GM18508 (cell line): ENCODE data around the gene DUSP9.

Source experiments
- ATAC-seq: cut with Tn5 transposase; IDR thresholded peaks from one replicate; pipeline ENCODE4 v1.9.1; 2021; ENCODE audit warnings: moderate number of reproducible peaks; ENCODE audit not compliant: insufficient read depth, unreplicated experiment

Gene DUSP9

GRCh38 chrX:153621949-153622598 is 24.9 kb upstream of the DUSP9 start:
- no peak for ATAC-seq

GRCh38 chrX:153622661-153623309 is 24.2 kb upstream of the DUSP9 start:
- no peak for ATAC-seq

- no peak for ATAC-seq
These were observed 23.5 kb upstream of the DUSP9 start for GRCh38 chrX:153623310-153624029.

GRCh38 chrX:153624196-153625091 is 22.6 kb upstream of the DUSP9 start:
- ATAC-seq: no peak

GRCh38 chrX:153625271-153626024 is 21.6 kb upstream of the DUSP9 start:
- ATAC-seq: no peak

GRCh38 chrX:153626025-153626633 is 20.9 kb upstream of the DUSP9 start:
- no peak for ATAC-seq

- ATAC-seq: no peak
These were observed 19.9 kb upstream of the DUSP9 start for GRCh38 chrX:153626863-153627674.

GRCh38 chrX:153627675-153628111 is 19.3 kb upstream of the DUSP9 start:
- no peak for ATAC-seq

GRCh38 chrX:153628129-153628528 is 18.9 kb upstream of the DUSP9 start:
- no peak for ATAC-seq

- ATAC-seq: no peak
These were observed 18.3 kb upstream of the DUSP9 start for GRCh38 chrX:153628665-153629064.

- no peak for ATAC-seq
These were observed 15.7 kb upstream of the DUSP9 start for GRCh38 chrX:153631346-153631745.

GRCh38 chrX:153631907-153632594 is 15.0 kb upstream of the DUSP9 start:
- no peak for ATAC-seq

GRCh38 chrX:153632595-153632946 is 14.4 kb upstream of the DUSP9 start:
- no peak for ATAC-seq

GRCh38 chrX:153633048-153633447 is 14.0 kb upstream of the DUSP9 start:
- ATAC-seq: no peak

GRCh38 chrX:153633607-153634180 is 13.3 kb upstream of the DUSP9 start:
- no peak for ATAC-seq

- no peak for ATAC-seq
These were observed 12.8 kb upstream of the DUSP9 start for GRCh38 chrX:153634236-153634635.

GRCh38 chrX:153634832-153635231 is 12.2 kb upstream of the DUSP9 start:
- ATAC-seq: no peak

GRCh38 chrX:153635388-153635787 is 11.6 kb upstream of the DUSP9 start:
- ATAC-seq: no peak
